Liver (tissue), 9 donors: Measurements from ENCODE around the gene KRT77. TPM values are rescaled to one million over a fixed set of nuclear protein-coding genes. Genes with fewer than 3 reads are reported as not detected.

Experiments
- DNase-seq: peaks from one replicate; pipeline ENCODE4 v3.0.0-alpha.2; 2017; ENCODE audit warnings: low spot score
- H3K27ac ChIP-seq, 2 donors: one replicate each; pipeline ENCODE4 v1.7.0; 2013; ENCODE audit warnings: inconsistent platforms in 2 of 2, low read length in 2 of 2, control low read depth in 1 of 2, low read depth in 1 of 2, mild to moderate bottlenecking in 1 of 2
- H3K27me3 ChIP-seq, 4 donors: one replicate each; pipeline versions ENCODE4 v1.6.1 to v1.7.0; 2013; ENCODE audit warnings: low read length in 3 of 4, inconsistent platforms in 1 of 4, mild to moderate bottlenecking in 1 of 4, moderate library complexity in 1 of 4; ENCODE audit not compliant: control insufficient read depth in 4 of 4, insufficient read depth in 4 of 4
- H3K36me3 ChIP-seq, 4 donors: one replicate each; pipeline versions ENCODE4 v1.6.1 to v1.7.0; 2013; ENCODE audit warnings: low read length in 3 of 4, mild to moderate bottlenecking in 3 of 4, low read depth in 1 of 4, moderate library complexity in 1 of 4; ENCODE audit not compliant: control insufficient read depth in 4 of 4, insufficient read depth in 3 of 4
- H3K4me1 ChIP-seq, 4 donors: one replicate each; pipeline versions ENCODE4 v1.6.1 to v1.7.0; 2013; ENCODE audit warnings: low read length in 3 of 4, mild to moderate bottlenecking in 3 of 4, moderate library complexity in 1 of 4; ENCODE audit not compliant: control insufficient read depth in 4 of 4, insufficient read depth in 4 of 4
- H3K4me3 ChIP-seq, 3 donors: one replicate each; pipeline versions ENCODE4 v1.6.1 to v1.7.0; 2013; ENCODE audit warnings: low read length in 3 of 3, control low read depth in 1 of 3, low read depth in 1 of 3, mild to moderate bottlenecking in 1 of 3
- H3K9ac ChIP-seq, 2 donors: one replicate each; pipeline ENCODE4 v1.7.0; 2013; ENCODE audit warnings: low read length in 2 of 2, mild to moderate bottlenecking in 2 of 2, moderate library complexity in 2 of 2, control low read depth in 1 of 2, low read depth in 1 of 2
- H3K9me3 ChIP-seq, 4 donors: one replicate each; pipeline versions ENCODE4 v1.6.1 to v1.7.0; 2013; ENCODE audit warnings: low read length in 3 of 4; ENCODE audit not compliant: control insufficient read depth in 4 of 4
- ATF3 ChIP-seq: IDR thresholded peaks from 2 replicates; pipeline ENCODE4 v1.6.1; 2016; ENCODE audit warnings: antibody characterized with exemption
- CTCF ChIP-seq: fragments of 150-350 bp; IDR thresholded peaks from 2 replicates; pipeline ENCODE4 v1.5.1; 2017; ENCODE audit warnings: improper control_type of control experiment, low read depth, low read length; ENCODE audit not compliant: missing input control
- EGR1 ChIP-seq, 2 donors: IDR thresholded peaks; 2 replicates each; pipeline ENCODE4 v1.6.1; 2016 to 2018; ENCODE audit warnings: antibody characterized with exemption in 2 of 2, low read depth in 2 of 2
- FOXA1 ChIP-seq: IDR thresholded peaks from 2 replicates; pipeline ENCODE4 v1.6.1; 2016; ENCODE audit warnings: antibody characterized with exemption
- GABPA ChIP-seq, 2 donors: IDR thresholded peaks in 1 of 2; conservative IDR thresholded peaks in 1 of 2; 2 replicates each; pipeline ENCODE4 v1.6.1; 2016; ENCODE audit warnings: antibody characterized with exemption in 2 of 2, mild to moderate bottlenecking in 1 of 2, moderate library complexity in 1 of 2
- HNF4A ChIP-seq, 2 donors: conservative IDR thresholded peaks; 2 replicates each; pipeline ENCODE4 v1.6.1; 2016; ENCODE audit warnings: antibody characterized with exemption in 2 of 2, mild to moderate bottlenecking in 2 of 2
- HNF4G ChIP-seq: IDR thresholded peaks from 2 replicates; pipeline ENCODE4 v1.6.1; 2016; ENCODE audit warnings: antibody characterized with exemption
- REST ChIP-seq: IDR thresholded peaks from 2 replicates; pipeline ENCODE4 v1.6.1; 2016; ENCODE audit warnings: antibody characterized with exemption, mild to moderate bottlenecking
- RXRA ChIP-seq, 2 donors: IDR thresholded peaks; 2 replicates each; pipeline ENCODE4 v1.6.1; 2017 to 2018; ENCODE audit warnings: antibody characterized with exemption in 2 of 2, mild to moderate bottlenecking in 1 of 2
- SP1 ChIP-seq: IDR thresholded peaks from 2 replicates; pipeline ENCODE4 v1.6.1; 2018; ENCODE audit warnings: antibody characterized with exemption, mild to moderate bottlenecking
- TAF1 ChIP-seq: conservative IDR thresholded peaks from 2 replicates; pipeline ENCODE4 v1.6.1; 2016; ENCODE audit warnings: antibody characterized with exemption, mild to moderate bottlenecking
- YY1 ChIP-seq: IDR thresholded peaks from 2 replicates; pipeline ENCODE4 v1.6.1; 2016; ENCODE audit warnings: antibody characterized with exemption, mild to moderate bottlenecking
- ZBTB33 ChIP-seq: IDR thresholded peaks from 2 replicates; pipeline ENCODE4 v1.6.1; 2016; ENCODE audit warnings: antibody characterized with exemption
- WGBS: extraction: QIAGEN DNeasy Blood & Tissue Kit; methylation state at CpG from one replicate; pipeline ENCODE4 v1.1.7; 2013; 5-methylcytosine and 5-hydroxymethylcytosine counted together
- polyA plus RNA-seq, 2 donors: library from polyadenylated mRNA; stranded (reverse) in 1 of 2; unstranded in 1 of 2; fragments of 200-250 nt in 1 of 2; fragments of >200 nt in 1 of 2; fragmentation: Nextera tagmentation in 1 of 2; extraction: Ambion mirVana in 1 of 2; gene quantifications; one replicate each; pipeline versions ENCODE4 v1.2.1 to v1.2.3, GENCODE V29; 2013 to 2015
- total RNA-seq, 2 donors: library from RNA; depleted of rRNA; stranded (reverse); fragments of >200 nt; gene quantifications; one replicate each; pipeline ENCODE4 v1.2.3, GENCODE V29; 2014
- donor health status: healthy.
- donor health status: healthy.
- donor health status: healthy.
- donor health status: healthy.
- donor health status: healthy.

KRT77 gene
- total and polyA plus RNA-seq, 4 donors, result not detected

- Histone ChIP-seq H3K27ac (no peak overlapping the region), H3K27me3 (peaks cover 0 to 3% (median 0%) of the 10 kb centered on the region in 4 donors), H3K9me3 (no peaks in the 10 kb centered on the region), H3K4me1 (no peaks in the 10 kb centered on the region), H3K4me3 (no peak overlapping the region), H3K9ac (no peak overlapping the region), H3K36me3 (no peaks in the 10 kb centered on the region)
- WGBS, result 85% methylated on average over 2 of the region's 2 CpGs
- TF ChIP-seq ZBTB33 (no peak), SP1 (no peak), RXRA (IDR thresholded peaks at IDR 0.05) (no peak), YY1 (no peak), FOXA1 (no peak), ATF3 (no peak), TAF1 (no peak), GABPA (IDR thresholded peaks at IDR 0.05 in 1 of 2, conservative IDR thresholded peaks at IDR 0.05 in 1 of 2) (no peak), HNF4G (no peak), REST (no peak)
- DNase-seq, result no peak
Observed at GRCh38 chr12:52682381-52682660, 21.0 kb downstream of the KRT77 start.

- peaks cover 0 to 3% (median 0%) of the 10 kb centered on the region in 4 donors for H3K27me3 ChIP-seq
- WGBS, result 73% methylated on average over 12 of the region's 12 CpGs
- no peak overlapping the region for H3K27ac ChIP-seq
- H3K9me3 ChIP-seq, result no peaks in the 10 kb centered on the region
- H3K36me3 ChIP-seq, result no peaks in the 10 kb centered on the region
- no peak for DNase-seq
- no peak overlapping the region for H3K9ac ChIP-seq
- H3K4me3 ChIP-seq, result no peak overlapping the region
- H3K4me1 ChIP-seq, result no peaks in the 10 kb centered on the region
- TF ChIP-seq EGR1 (IDR thresholded peaks at IDR 0.05; ENCODE audit: low read depth in 2 of 2) (no peak), HNF4A (conservative IDR thresholded peaks at IDR 0.05) (no peak), RXRA (IDR thresholded peaks at IDR 0.05) (no peak), FOXA1 (no peak), CTCF (no peak)
Observed at GRCh38 chr12:52681526-52682380, 21.6 kb downstream of the KRT77 start.
